ENCODE data around the gene TRMU. TPM values are rescaled to one million over a fixed set of nuclear protein-coding genes. Genes with fewer than 3 reads are reported as not detected.

Gene TRMU
- total RNA-seq, 4 donors from 2014 or later = 9.1 to 14.4 (median 13.0) TPM

GRCh38 chr22:46330426-46330825 lies 5.1 kb upstream of the TRMU start:
- intact Hi-C loops (cut with DNase I; ENCODE audit: low total_unique reads) = no loop called here
- in situ Hi-C loops (cut with MboI; ENCODE audit: low sequenced_read_pairs in 4 of 4) = no loop called here
- no peak overlapping the region for H3K4me3 ChIP-seq
- no peak for TF ChIP-seq POLR2A (IDR thresholded peaks at IDR 0.05)
- H3K27me3 ChIP-seq = no peaks in the 10 kb centered on the region
- no peak overlapping the region for H3K27ac ChIP-seq
- H3K4me1 ChIP-seq = peaks cover 0 to 4% of the 10 kb centered on the region in 2 donors
- DNase-seq (no peak), ATAC-seq (no peak)
- no peaks in the 10 kb centered on the region for H3K36me3 ChIP-seq
- no peaks in the 10 kb centered on the region for H3K9me3 ChIP-seq

- DNase-seq = no peak
- Histone ChIP-seq H3K36me3 (no peaks in the 10 kb centered on the region), H3K27me3 (no peaks in the 10 kb centered on the region), H3K27ac (no peak overlapping the region), H3K4me1 (peaks cover 2 to 5% of the 10 kb centered on the region in 2 donors), H3K4me3 (no peak overlapping the region), H3K9me3 (no peaks in the 10 kb centered on the region)
- in situ Hi-C loops (cut with MboI; ENCODE audit: low sequenced_read_pairs in 4 of 4) = no loop called here
- TF ChIP-seq CTCF (IDR thresholded peaks at IDR 0.05 in 4 of 5, conservative IDR thresholded peaks at IDR 0.05 in 1 of 5) (no peak), POLR2A (IDR thresholded peaks at IDR 0.05) (no peak)
- intact Hi-C loops (cut with DNase I; ENCODE audit: low total_unique reads) = no loop called here
- no peak for ATAC-seq
Measured at GRCh38 chr22:46331496-46331895, 4.0 kb upstream of the TRMU start.

GRCh38 chr22:46336119-46337078 lies 885 bp downstream of the TRMU start:
- Histone ChIP-seq H3K27ac (peak overlapping the region; percentile 92 to 98 (median 95)), H3K36me3 (peaks cover 0 to 31% of the 10 kb centered on the region in 2 donors), H3K4me3 (peak overlapping the region; percentile 79 to 98 (median 88)), H3K9me3 (no peaks in the 10 kb centered on the region), H3K4me1 (peaks cover 13 to 16% of the 10 kb centered on the region in 2 donors), H3K27me3 (no peaks in the 10 kb centered on the region)
- intact Hi-C loops (cut with DNase I; ENCODE audit: low total_unique reads) = no loop called here
- DNase-seq (peak in 1 of 2 donors; percentile 37), ATAC-seq (peak; percentile 31 to 33)
- in situ Hi-C loops (cut with MboI; ENCODE audit: low sequenced_read_pairs in 4 of 4) = no loop called here
- TF ChIP-seq POLR2A (IDR thresholded peaks at IDR 0.05) = no peak
- TF ChIP-seq CTCF (IDR thresholded peaks at IDR 0.05 in 4 of 5, conservative IDR thresholded peaks at IDR 0.05 in 1 of 5) = no peak

GRCh38 chr22:46337870-46338269 lies 2.4 kb downstream of the TRMU start:
- no peak overlapping the region for H3K27ac ChIP-seq
- in situ Hi-C loops (cut with MboI; ENCODE audit: low sequenced_read_pairs in 4 of 4) = no loop called here

More at GRCh38 chr22:46337870-46338269, 2.4 kb downstream of the TRMU start:
- H3K4me1 ChIP-seq = peaks cover 13 to 16% of the 10 kb centered on the region in 2 donors
- intact Hi-C loops (cut with DNase I; ENCODE audit: low total_unique reads) = no loop called here
- no peaks in the 10 kb centered on the region for H3K9me3 ChIP-seq
- no peaks in the 10 kb centered on the region for H3K27me3 ChIP-seq
- H3K4me3 ChIP-seq = no peak overlapping the region
- DNase-seq = no peak
- TF ChIP-seq CTCF (IDR thresholded peaks at IDR 0.05 in 4 of 5, conservative IDR thresholded peaks at IDR 0.05 in 1 of 5) = no peak
- no peak for TF ChIP-seq POLR2A (IDR thresholded peaks at IDR 0.05)
- no peak for ATAC-seq
- peaks cover 0 to 46% of the 10 kb centered on the region in 2 donors for H3K36me3 ChIP-seq

Data from gastrocnemius medialis (tissue), 4 donors.